Tibial nerve (tissue), 4 donors: ENCODE data around the gene SCCPDH. TPM values are rescaled to one million over a fixed set of nuclear protein-coding genes. Genes with fewer than 3 reads are reported as not detected.

Experiments
- DNase-seq, 2 donors: peaks; one replicate each; pipeline ENCODE4 v3.0.0-alpha.2; 2019; ENCODE audit warnings: low spot score in 2 of 2
- H3K27ac ChIP-seq, 4 donors: fragments of 200-600 bp; sonication (generic) in 3 of 4; one replicate each; pipeline ENCODE4 v1.5.1; 2017 to 2019; ENCODE audit warnings: mild to moderate bottlenecking in 1 of 4
- H3K27me3 ChIP-seq, 2 donors: fragments of 200-600 bp; sonication (generic) in 1 of 2; one replicate each; pipeline versions ENCODE4 v1.5.1 to v1.6.0; 2017 to 2019
- H3K36me3 ChIP-seq, 3 donors: fragments of 200-600 bp; sonication (generic); one replicate each; pipeline ENCODE4 v1.5.1; 2018 to 2019
- H3K4me1 ChIP-seq, 4 donors: fragments of 200-600 bp; sonication (generic) in 3 of 4; one replicate each; pipeline ENCODE4 v1.5.1; 2017 to 2019
- H3K4me3 ChIP-seq, 4 donors: fragments of 200-600 bp; sonication (generic) in 3 of 4; one replicate each; pipeline ENCODE4 v1.5.1; 2017 to 2019; ENCODE audit warnings: mild to moderate bottlenecking in 1 of 4, moderate library complexity in 1 of 4
- H3K9me3 ChIP-seq, 4 donors: fragments of 200-600 bp; sonication (generic) in 3 of 4; one replicate each; pipeline ENCODE4 v1.5.1; 2017 to 2019
- EP300 ChIP-seq, 2 donors: sonication (generic); formaldehyde crosslinking; IDR thresholded peaks; one replicate each; pipeline ENCODE4 v1.6.1; 2017; ENCODE audit warnings: antibody characterized with exemption in 2 of 2, mild to moderate bottlenecking in 1 of 2
- POLR2A ChIP-seq, 2 donors: fragments of 450-650 bp; IDR thresholded peaks; one replicate each; pipeline ENCODE4 v1.6.1; 2017; ENCODE audit warnings: antibody characterized with exemption in 2 of 2, mild to moderate bottlenecking in 2 of 2, moderate library complexity in 2 of 2
- WGBS, 2 donors: methylation state at CpG; one replicate each; pipeline ENCODE4 v1.1.5; 2018; 5-methylcytosine and 5-hydroxymethylcytosine counted together
- total RNA-seq, 4 donors: library from RNA; depleted of rRNA; stranded (reverse); fragments of >200 nt; gene quantifications; one replicate each; pipeline ENCODE4 v1.1.0, GENCODE V29; 2016
- TF ChIP-seq, protein P1 (sequence below), 5 experiments: fragments of 200-600 bp in 3 of 5; fragments of 450-650 bp in 2 of 5; sonication (generic) in 3 of 5; IDR thresholded peaks; one replicate each; pipeline ENCODE4 v1.5.1; 2016 to 2019; ENCODE audit warnings: antibody characterized with exemption in 5 of 5, mild to moderate bottlenecking in 3 of 5, moderate library complexity in 2 of 5

The SCCPDH gene
- total RNA-seq, 4 donors from 2014 or later, result 61.2 to 109 (median 74.6) TPM

DNA sequence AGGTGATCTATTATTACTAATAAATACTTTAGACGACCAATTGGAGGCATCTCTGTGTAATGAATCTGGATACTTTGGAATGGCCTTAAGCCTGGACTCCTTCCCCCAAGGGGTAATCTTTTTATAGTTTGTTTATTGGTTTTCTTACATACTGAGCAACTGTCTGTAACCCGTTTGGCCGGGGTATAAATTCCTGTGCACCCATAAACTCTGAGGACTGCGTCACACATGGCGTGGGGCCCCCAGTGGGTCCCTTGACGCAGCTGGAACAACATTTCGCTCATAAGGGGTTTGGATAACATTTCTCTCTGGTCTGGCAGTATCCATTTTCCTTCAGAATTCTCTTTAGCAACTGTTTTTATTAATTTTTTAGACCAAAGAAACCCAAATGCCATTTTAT lies 26.5 kb downstream of the SCCPDH start:
- H3K4me1 ChIP-seq, result peaks cover 0 to 16% (median 2%) of the 10 kb centered on the region in 4 donors
- no peaks in the 10 kb centered on the region for H3K27me3 ChIP-seq
- 69 to 70% methylated on average over 7 of the region's 7 CpGs for WGBS, 2 donors
- H3K9me3 ChIP-seq, result no peaks in the 10 kb centered on the region
- TF ChIP-seq, protein P1, sequence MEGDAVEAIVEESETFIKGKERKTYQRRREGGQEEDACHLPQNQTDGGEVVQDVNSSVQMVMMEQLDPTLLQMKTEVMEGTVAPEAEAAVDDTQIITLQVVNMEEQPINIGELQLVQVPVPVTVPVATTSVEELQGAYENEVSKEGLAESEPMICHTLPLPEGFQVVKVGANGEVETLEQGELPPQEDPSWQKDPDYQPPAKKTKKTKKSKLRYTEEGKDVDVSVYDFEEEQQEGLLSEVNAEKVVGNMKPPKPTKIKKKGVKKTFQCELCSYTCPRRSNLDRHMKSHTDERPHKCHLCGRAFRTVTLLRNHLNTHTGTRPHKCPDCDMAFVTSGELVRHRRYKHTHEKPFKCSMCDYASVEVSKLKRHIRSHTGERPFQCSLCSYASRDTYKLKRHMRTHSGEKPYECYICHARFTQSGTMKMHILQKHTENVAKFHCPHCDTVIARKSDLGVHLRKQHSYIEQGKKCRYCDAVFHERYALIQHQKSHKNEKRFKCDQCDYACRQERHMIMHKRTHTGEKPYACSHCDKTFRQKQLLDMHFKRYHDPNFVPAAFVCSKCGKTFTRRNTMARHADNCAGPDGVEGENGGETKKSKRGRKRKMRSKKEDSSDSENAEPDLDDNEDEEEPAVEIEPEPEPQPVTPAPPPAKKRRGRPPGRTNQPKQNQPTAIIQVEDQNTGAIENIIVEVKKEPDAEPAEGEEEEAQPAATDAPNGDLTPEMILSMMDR (IDR thresholded peaks at IDR 0.05), result no peak
- TF ChIP-seq POLR2A (IDR thresholded peaks at IDR 0.05) (no peak), EP300 (IDR thresholded peaks at IDR 0.05) (no peak)
- DNase-seq, result no peak
- no peak overlapping the region for H3K27ac ChIP-seq
- peaks cover 0 to 21% (median 0%) of the 10 kb centered on the region in 3 donors for H3K36me3 ChIP-seq
- no peak overlapping the region for H3K4me3 ChIP-seq

DNA sequence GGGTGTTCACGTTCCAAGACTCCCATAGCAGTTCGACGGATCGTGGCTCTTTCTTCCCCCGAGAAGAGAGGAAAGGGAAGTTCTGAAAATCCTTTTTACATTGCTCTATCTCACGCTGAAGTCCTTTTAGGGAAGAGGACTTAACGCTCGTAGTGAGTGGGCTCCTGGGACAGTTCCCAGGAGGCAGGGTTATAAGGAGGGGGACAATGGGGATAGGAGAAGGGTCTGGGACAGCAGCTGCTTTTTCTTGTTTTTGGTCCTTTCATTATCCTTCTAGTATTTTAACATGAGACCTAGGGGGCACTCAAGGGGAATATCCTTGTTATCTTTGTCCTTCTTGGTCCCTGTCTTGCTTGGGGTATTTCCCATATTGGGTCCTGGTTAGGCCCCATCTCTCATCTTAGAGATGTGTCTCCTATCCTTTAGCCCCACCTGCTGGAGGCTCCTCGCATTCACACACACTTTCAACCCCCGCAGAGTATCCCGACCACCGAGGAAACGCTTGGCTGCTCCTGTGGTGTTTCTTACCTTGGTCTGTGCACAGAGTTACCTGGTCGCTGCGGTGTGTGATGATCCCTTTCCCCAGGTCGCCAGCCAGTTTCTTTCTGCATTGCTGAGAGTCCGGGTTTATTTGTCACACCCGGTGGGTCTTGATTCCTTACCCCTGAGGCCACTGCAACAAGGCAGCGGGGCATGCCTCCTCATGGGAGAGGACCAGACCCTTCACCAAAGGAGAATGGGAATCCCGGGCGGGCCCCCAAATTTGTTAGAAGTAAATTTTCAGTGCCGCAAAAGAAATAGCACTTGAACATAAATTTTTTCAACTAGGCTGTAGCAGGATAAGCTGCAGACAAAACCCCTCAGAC lies 29.7 kb downstream of the SCCPDH start:
- H3K4me1 ChIP-seq, result peaks cover 0 to 13% (median under 1%) of the 10 kb centered on the region in 4 donors
- H3K27ac ChIP-seq, result peak overlapping the region in 1 of 4 donors; percentile 32
- TF ChIP-seq, protein P1 (IDR thresholded peaks at IDR 0.05), result peak; percentile 60 to 75 (median 72)
- TF ChIP-seq EP300 (IDR thresholded peaks at IDR 0.05) (no peak), POLR2A (IDR thresholded peaks at IDR 0.05) (no peak)
- H3K27me3 ChIP-seq, result no peaks in the 10 kb centered on the region
- WGBS, 2 donors, result 58 to 60% methylated on average over 22 of the region's 22 CpGs
- peak; percentile 38 to 77 for DNase-seq
- H3K36me3 ChIP-seq, result peaks cover 0 to 18% (median 0%) of the 10 kb centered on the region in 3 donors
- no peak overlapping the region for H3K4me3 ChIP-seq
- H3K9me3 ChIP-seq, result no peaks in the 10 kb centered on the region

DNA sequence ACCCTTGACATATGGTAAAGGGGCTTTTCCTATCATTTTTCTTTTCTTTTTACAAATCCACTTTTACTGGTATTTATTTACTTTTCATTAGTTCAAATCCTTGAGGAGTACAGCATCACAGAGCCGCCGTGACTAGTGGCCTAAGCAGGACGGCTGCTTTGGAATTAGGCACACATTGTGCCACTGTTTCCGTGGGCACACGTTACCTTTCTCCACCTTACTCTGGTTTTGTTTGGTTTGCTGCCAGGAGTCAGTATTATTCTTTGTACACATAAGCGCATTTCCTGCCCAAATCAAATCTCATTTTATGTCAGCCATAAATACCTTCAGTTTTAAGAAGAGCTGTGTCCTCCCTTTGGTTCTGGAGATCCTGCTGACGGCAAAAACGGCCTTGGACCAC lies 31.2 kb downstream of the SCCPDH start:
- no peak for TF ChIP-seq EP300 (IDR thresholded peaks at IDR 0.05)
- no peak for TF ChIP-seq POLR2A (IDR thresholded peaks at IDR 0.05)
- TF ChIP-seq, protein P1 (IDR thresholded peaks at IDR 0.05), result no peak
- Histone ChIP-seq H3K4me1 (peaks cover 0 to 12% (median 0%) of the 10 kb centered on the region in 4 donors), H3K9me3 (no peaks in the 10 kb centered on the region), H3K36me3 (peaks cover 0 to 26% (median 0%) of the 10 kb centered on the region in 3 donors), H3K27me3 (no peaks in the 10 kb centered on the region), H3K4me3 (no peak overlapping the region), H3K27ac (no peak overlapping the region)
- no peak for DNase-seq
- 83 to 86% methylated on average over 8 of the region's 8 CpGs for WGBS, 2 donors

DNA sequence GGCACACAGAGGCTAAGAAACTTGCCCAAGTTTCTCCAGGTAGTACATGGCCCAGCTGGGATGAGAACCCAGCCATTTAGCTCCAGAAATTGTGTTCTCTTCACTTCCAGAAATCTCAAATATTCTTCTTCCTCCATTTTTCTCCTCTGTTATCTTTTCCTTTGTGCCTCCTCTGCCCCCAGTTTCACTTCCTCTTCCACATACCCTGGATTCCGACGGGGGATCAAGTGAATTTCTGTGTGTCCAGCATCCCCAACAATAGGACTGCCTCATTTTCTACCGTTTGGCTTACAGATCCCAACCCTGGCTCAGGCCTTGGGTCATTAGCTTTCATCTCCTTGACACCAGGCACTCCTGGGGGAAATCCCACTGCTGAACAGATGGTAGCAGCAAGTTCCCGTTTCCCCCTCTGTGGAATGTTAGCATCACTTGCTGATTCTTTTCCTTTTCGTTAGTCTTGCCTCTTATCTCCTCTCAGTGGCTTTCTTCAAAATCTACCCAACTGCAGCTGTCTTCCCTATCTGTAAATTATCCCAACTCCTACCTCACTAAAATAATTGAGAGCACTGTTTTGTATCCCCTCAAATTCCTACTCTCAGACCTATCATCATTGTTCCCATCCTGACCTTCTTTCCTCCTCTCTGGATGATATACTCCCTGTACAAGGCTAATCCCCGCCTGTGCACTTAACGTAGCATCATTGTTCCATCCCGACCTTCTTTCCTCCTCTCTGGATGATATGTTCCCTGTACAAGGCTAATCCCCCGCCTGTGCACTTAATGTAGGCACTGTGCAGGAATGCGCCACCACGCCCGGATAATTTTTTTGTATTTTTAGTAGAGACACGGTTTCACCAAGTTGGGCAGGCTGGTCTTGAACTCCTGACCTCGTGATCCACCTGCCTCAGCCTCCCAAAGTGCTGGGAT lies 36.5 kb downstream of the SCCPDH start:
- Histone ChIP-seq H3K36me3 (peaks cover 0 to 66% (median 0%) of the 10 kb centered on the region in 3 donors), H3K27ac (no peak overlapping the region), H3K27me3 (no peaks in the 10 kb centered on the region), H3K4me3 (no peak overlapping the region), H3K4me1 (peaks cover 0 to 5% (median 0%) of the 10 kb centered on the region in 4 donors), H3K9me3 (no peaks in the 10 kb centered on the region)
- no peak for DNase-seq
- 72 to 76% methylated on average over 14 of the region's 14 CpGs for WGBS, 2 donors
- TF ChIP-seq, protein P1 (IDR thresholded peaks at IDR 0.05), result no peak
- TF ChIP-seq POLR2A (IDR thresholded peaks at IDR 0.05) (no peak), EP300 (IDR thresholded peaks at IDR 0.05) (no peak)
